Upper lobe of left lung (tissue), 6 donors: ENCODE measurements around the gene GSN. TPM values are rescaled to one million over a fixed set of nuclear protein-coding genes. Genes with fewer than 3 reads are reported as not detected.

ENCODE experiments used
- ATAC-seq, 2 donors: fragments of 200-7000 bp; cut with Tn5 transposase; one replicate each; pipeline ENCODE4 v1.9.1; 2022; ENCODE audit warnings: mild to moderate bottlenecking in 2 of 2, moderate library complexity in 2 of 2; ENCODE audit not compliant: low FRiP score in 2 of 2
- DNase-seq, 2 donors: peaks; one replicate each; pipeline ENCODE4 v3.0.0-alpha.2; 2019 to 2020
- H3K27ac ChIP-seq, 4 donors: fragments of 200-600 bp; sonication (generic); one replicate each; pipeline ENCODE4 v1.5.1; 2016 to 2019
- H3K27me3 ChIP-seq, 4 donors: fragments of 200-600 bp; sonication (generic); one replicate each; pipeline ENCODE4 v1.5.1; 2017 to 2019
- H3K36me3 ChIP-seq, 4 donors: fragments of 200-600 bp; sonication (generic); one replicate each; pipeline ENCODE4 v1.5.1; 2016 to 2019
- H3K4me1 ChIP-seq, 4 donors: fragments of 200-600 bp; sonication (generic); one replicate each; pipeline ENCODE4 v1.5.1; 2018 to 2019
- H3K4me3 ChIP-seq, 4 donors: fragments of 200-600 bp; sonication (generic); one replicate each; pipeline ENCODE4 v1.5.1; 2017 to 2019; ENCODE audit warnings: mild to moderate bottlenecking in 2 of 4, moderate library complexity in 1 of 4
- H3K9me3 ChIP-seq, 4 donors: fragments of 200-600 bp; sonication (generic); one replicate each; pipeline ENCODE4 v1.5.1; 2018 to 2019
- EP300 ChIP-seq, 4 donors: sonication (generic); formaldehyde crosslinking; IDR thresholded peaks; one replicate each; pipeline ENCODE4 v1.5.1; 2017; ENCODE audit warnings: antibody characterized with exemption in 4 of 4, control low read depth in 2 of 4
- POLR2A ChIP-seq, 4 donors: fragments of 450-650 bp; IDR thresholded peaks; one replicate each; pipeline ENCODE4 v1.5.1; 2016 to 2017; ENCODE audit warnings: antibody characterized with exemption in 4 of 4, mild to moderate bottlenecking in 2 of 4
- POLR2AphosphoS5 ChIP-seq, 2 donors: sonication (generic); formaldehyde crosslinking; IDR thresholded peaks; one replicate each; pipeline ENCODE4 v1.5.1; 2017; ENCODE audit warnings: antibody characterized with exemption in 2 of 2
- WGBS, 2 donors: methylation state at CpG; one replicate each; pipeline ENCODE4 v1.1.5; 2017 to 2018; 5-methylcytosine and 5-hydroxymethylcytosine counted together
- total RNA-seq, 6 donors: library from RNA; depleted of rRNA in 4 of 6; stranded (reverse); fragments of >200 nt in 4 of 6; gene quantifications; one replicate each; pipeline versions ENCODE4 v1.1.0 to v1.2.1, GENCODE V29; 2016 to 2021
- TF ChIP-seq, protein P1 (sequence below), 6 experiments: fragments of 450-650 bp in 4 of 6; fragments of 200-600 bp in 2 of 6; sonication (generic) in 2 of 6; IDR thresholded peaks; one replicate each; pipeline ENCODE4 v1.5.1; 2016 to 2019; ENCODE audit warnings: antibody characterized with exemption in 6 of 6
- donor health status: DM: no; HTN: no; CAD: no; lungs with moderate emphysema.
- donor health status: DM: no; HTN: yes; CAD: no; lungs with severe emphysema.

The GSN gene
- total RNA-seq, 6 donors from 2014 or later = 217 to 935 (median 648) TPM

DNA sequence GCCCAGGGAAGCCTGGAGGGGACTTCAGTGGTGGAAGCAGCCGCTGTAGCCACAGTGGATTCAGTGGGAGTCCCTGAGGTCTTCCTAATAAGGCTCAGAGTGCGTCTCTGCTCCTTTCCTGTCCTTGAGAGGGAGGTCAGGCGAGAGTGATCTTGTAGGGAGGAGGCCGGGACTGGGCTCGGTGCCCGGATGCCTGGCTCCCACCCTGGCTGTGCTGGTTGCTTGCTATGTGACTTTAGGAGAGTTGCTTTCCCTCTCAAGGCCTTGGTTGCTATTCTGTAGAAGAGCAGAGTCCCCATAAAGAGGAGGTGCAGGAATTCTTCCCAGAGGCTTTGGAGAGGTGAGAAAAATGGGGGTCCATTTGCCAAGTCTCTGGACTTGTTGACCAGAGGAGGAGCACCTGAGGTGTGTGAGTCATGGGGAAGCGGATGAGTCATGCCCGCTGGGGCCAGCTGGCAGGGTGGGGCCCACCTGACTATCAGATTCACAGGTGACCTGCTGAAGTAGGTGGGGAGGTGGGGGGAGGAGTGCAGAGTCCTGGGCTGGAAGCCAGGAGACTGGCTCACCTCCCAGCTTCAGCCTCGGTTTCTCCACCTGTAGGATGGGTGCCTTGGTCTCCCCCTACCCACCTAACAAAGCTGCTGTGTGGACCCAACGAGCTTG lies 13.8 kb downstream of the GSN start:
- TF ChIP-seq POLR2AphosphoS5 (IDR thresholded peaks at IDR 0.05) (peak; percentile 39 to 41), EP300 (IDR thresholded peaks at IDR 0.05) (peak in 2 of 4 donors; percentile 32 to 97), POLR2A (IDR thresholded peaks at IDR 0.05) (peak in 1 of 4 donors; percentile 22)
- TF ChIP-seq, protein P1, sequence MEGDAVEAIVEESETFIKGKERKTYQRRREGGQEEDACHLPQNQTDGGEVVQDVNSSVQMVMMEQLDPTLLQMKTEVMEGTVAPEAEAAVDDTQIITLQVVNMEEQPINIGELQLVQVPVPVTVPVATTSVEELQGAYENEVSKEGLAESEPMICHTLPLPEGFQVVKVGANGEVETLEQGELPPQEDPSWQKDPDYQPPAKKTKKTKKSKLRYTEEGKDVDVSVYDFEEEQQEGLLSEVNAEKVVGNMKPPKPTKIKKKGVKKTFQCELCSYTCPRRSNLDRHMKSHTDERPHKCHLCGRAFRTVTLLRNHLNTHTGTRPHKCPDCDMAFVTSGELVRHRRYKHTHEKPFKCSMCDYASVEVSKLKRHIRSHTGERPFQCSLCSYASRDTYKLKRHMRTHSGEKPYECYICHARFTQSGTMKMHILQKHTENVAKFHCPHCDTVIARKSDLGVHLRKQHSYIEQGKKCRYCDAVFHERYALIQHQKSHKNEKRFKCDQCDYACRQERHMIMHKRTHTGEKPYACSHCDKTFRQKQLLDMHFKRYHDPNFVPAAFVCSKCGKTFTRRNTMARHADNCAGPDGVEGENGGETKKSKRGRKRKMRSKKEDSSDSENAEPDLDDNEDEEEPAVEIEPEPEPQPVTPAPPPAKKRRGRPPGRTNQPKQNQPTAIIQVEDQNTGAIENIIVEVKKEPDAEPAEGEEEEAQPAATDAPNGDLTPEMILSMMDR (IDR thresholded peaks at IDR 0.05) = no peak
- Histone ChIP-seq H3K36me3 (no peaks in the 10 kb centered on the region), H3K27ac (peak overlapping the region; percentile 92 to 97 (median 96)), H3K9me3 (no peaks in the 10 kb centered on the region), H3K4me1 (peaks cover 91 to 96% (median 94%) of the 10 kb centered on the region in 4 donors), H3K4me3 (no peak overlapping the region), H3K27me3 (no peaks in the 10 kb centered on the region)
- peak; percentile 22 to 76 for ATAC-seq
- DNase-seq = peak; percentile 93 to 95
- WGBS, 2 donors = 25 to 34% methylated on average over 9 to 10 of the region's 10 CpGs

DNA sequence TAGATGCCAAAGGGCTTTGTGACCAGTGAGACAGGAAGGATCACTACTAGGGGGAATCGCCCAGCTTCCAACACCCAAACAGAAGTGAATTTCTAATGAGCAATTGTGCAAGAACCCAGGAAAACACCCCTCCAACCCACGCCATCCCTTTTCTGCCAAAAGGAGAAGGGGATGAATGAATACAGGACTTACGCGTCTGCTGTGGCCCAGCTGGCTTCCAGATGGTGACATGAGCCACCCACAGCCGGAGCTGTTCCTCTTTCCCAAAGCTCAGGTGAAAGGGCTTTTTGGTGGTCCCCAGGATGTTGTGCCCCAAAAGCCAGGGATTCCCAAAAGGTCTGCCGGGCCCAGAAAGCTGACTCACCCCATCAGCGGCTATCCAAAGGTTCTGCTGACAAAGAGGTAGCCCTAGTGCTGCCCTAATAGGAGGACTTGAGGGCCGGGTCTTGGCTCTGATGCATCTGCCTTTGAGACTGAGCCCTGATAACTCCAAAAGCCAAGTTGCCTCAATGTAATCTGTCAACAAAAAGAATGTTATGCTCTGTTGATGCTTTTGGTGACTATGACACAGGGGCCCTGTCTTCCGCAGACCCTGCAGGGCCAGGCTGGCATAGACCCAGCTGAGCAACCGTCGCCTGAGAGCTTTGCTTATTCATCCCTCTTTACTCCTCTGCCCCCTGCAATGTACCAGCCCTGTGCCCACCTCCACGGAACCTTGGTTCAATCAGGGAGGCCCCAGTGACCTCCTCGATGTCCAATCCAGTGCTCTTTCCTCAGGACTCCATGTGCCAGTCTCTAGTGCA lies 14.5 kb downstream of the GSN start:
- ATAC-seq (peak in 1 of 2 donors; percentile 67), DNase-seq (peak in 1 of 2 donors; percentile 75)
- H3K27me3 ChIP-seq = no peaks in the 10 kb centered on the region
- no peaks in the 10 kb centered on the region for H3K36me3 ChIP-seq
- TF ChIP-seq EP300 (IDR thresholded peaks at IDR 0.05) = peak in 1 of 4 donors; percentile 63
- TF ChIP-seq POLR2A (IDR thresholded peaks at IDR 0.05) = peak in 1 of 4 donors; percentile 30
- peak in 1 of 2 donors; percentile 11 for TF ChIP-seq POLR2AphosphoS5 (IDR thresholded peaks at IDR 0.05)
- TF ChIP-seq, protein P1 (IDR thresholded peaks at IDR 0.05) = no peak
- no peak overlapping the region for H3K4me3 ChIP-seq
- peak overlapping the region; percentile 92 to 97 (median 96) for H3K27ac ChIP-seq
- peaks cover 98 to 100% (median 99%) of the 10 kb centered on the region in 4 donors for H3K4me1 ChIP-seq
- H3K9me3 ChIP-seq = no peaks in the 10 kb centered on the region
- WGBS, 2 donors = 32 to 39% methylated on average over 10 to 13 of the region's 13 CpGs

DNA sequence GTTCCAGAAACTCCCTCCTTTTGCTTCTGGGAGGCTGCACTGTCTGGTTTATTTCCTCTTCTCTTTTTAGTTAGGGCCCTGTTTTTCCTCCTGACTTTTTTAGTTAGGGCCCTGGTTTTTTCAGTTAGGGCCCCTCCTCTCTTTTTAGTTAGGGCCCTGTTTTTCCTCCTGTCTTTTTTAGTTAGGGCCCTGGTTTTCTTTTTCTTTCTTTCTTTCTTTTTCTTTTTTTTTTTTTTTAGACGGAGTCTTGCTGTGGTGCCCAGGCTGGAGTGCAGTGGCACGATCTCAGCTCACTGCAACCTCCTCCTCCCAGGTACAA lies 15.1 kb downstream of the GSN start:
- H3K27me3 ChIP-seq = no peaks in the 10 kb centered on the region
- no peak for TF ChIP-seq POLR2AphosphoS5 (IDR thresholded peaks at IDR 0.05)
- no peak for TF ChIP-seq EP300 (IDR thresholded peaks at IDR 0.05)
- no peak for TF ChIP-seq POLR2A (IDR thresholded peaks at IDR 0.05)
- TF ChIP-seq, protein P1 (IDR thresholded peaks at IDR 0.05) = no peak
- 63 to 74% methylated on average over 2 of the region's 2 CpGs for WGBS, 2 donors
- no peak overlapping the region for H3K4me3 ChIP-seq
- ATAC-seq = no peak
- peak overlapping the region; percentile 92 to 97 (median 96) for H3K27ac ChIP-seq
- no peaks in the 10 kb centered on the region for H3K36me3 ChIP-seq
- H3K4me1 ChIP-seq = peaks cover 99 to 100% (median 100%) of the 10 kb centered on the region in 4 donors
- no peaks in the 10 kb centered on the region for H3K9me3 ChIP-seq
- DNase-seq = no peak

DNA sequence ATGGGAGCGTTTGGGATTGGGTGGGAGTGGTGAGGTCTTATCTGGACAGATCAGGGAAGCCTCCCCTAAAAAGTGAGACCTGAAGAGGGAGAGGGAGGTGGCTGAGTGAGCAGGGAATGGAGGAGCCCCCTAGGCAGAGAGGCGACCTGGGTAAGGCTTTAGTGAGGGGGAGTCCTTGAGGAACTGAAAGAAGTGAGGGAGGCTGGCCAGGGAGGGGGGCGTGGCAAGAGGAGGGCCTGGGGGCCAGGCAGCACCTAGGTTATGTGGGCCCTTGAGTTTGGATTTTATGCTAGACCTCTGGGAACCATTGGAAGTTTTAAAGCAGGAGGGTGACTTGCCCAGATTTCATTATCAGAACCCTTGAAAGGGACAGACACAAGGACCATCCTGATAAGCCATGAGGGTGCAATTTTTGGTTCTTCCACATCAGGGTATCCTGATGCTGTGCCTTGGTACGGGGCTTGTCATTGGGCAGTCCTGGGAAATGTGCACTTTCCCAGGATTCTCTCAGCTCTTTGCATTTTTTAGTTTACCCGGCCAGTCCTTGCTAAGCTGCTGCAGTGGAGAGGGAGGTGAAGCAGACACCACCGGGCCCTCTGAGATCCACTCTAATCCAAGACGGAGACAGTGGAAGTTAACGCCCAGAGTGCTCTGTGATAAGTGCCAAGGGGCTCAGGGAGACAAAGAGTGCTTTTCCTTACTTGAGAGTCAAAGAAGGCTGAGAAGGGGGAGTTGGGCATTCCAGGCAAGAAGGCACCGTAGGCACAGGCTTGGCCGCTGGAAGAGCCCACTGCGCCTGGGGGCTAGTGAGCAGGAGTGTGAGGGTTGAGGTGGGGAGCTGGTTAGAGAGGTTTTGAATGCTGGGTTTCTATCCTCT lies 16.1 kb downstream of the GSN start:
- no peak for TF ChIP-seq POLR2AphosphoS5 (IDR thresholded peaks at IDR 0.05)
- no peak for TF ChIP-seq POLR2A (IDR thresholded peaks at IDR 0.05)
- TF ChIP-seq, protein P1 (IDR thresholded peaks at IDR 0.05) = no peak
- no peak for TF ChIP-seq EP300 (IDR thresholded peaks at IDR 0.05)
- Histone ChIP-seq H3K27ac (peak overlapping the region; percentile 92 to 97 (median 96)), H3K4me3 (no peak overlapping the region), H3K4me1 (peaks cover 99 to 100% (median 100%) of the 10 kb centered on the region in 4 donors), H3K27me3 (no peaks in the 10 kb centered on the region), H3K9me3 (no peaks in the 10 kb centered on the region), H3K36me3 (no peaks in the 10 kb centered on the region)
- WGBS, 2 donors = 59 to 66% methylated on average over 11 of the region's 11 CpGs
- DNase-seq (no peak), ATAC-seq (no peak)
